CD14-positive monocyte (primary cell): ENCODE data around the gene SSX4B. TPM values are rescaled to one million over a fixed set of nuclear protein-coding genes. Genes with fewer than 3 reads are reported as not detected.
"Not testable (repeated sequence)": the region's sequence is repeated elsewhere in the genome, so short reads cannot be mapped to it uniquely, and the experiment has no call there.

Experiments used
- DNase-seq, 3 donors: peaks; one replicate each; pipeline ENCODE4 v3.0.0-alpha.2; 2011 to 2022
- H2AFZ ChIP-seq: 2 replicates; pipeline ENCODE4 v1.6.0; 2012; ENCODE audit warnings: mild to moderate bottlenecking, low read depth, low read length, inconsistent platforms; ENCODE audit not compliant: insufficient read depth, poor library complexity, severe bottlenecking
- H3K27ac ChIP-seq, 2 donors: 1 replicate in 1 of 2; 2 replicates in 1 of 2; pipeline ENCODE4 v1.5.1; 2012 to 2013; ENCODE audit warnings: low read length in 2 of 2, control low read depth in 1 of 2, inconsistent platforms in 1 of 2, low read depth in 1 of 2, mild to moderate bottlenecking in 1 of 2
- H3K27me3 ChIP-seq, 2 donors: one replicate each; pipeline versions ENCODE4 v1.6.0 to v1.6.1; 2011 to 2013; ENCODE audit warnings: low read length in 2 of 2; ENCODE audit not compliant: control insufficient read depth in 2 of 2, insufficient read depth in 2 of 2
- H3K36me3 ChIP-seq, 2 donors: replicated peaks in 1 of 2; 1 replicate in 1 of 2; 2 replicates in 1 of 2; pipeline versions ENCODE4 v1.5.1 to v1.6.1; 2012 to 2013; ENCODE audit warnings: low read length in 2 of 2, control low read depth in 1 of 2, inconsistent platforms in 1 of 2, mild to moderate bottlenecking in 1 of 2; ENCODE audit not compliant: insufficient read depth in 2 of 2, control insufficient read depth in 1 of 2
- H3K4me1 ChIP-seq, 2 donors: 1 replicate in 1 of 2; 2 replicates in 1 of 2; pipeline versions ENCODE4 v1.5.1 to v1.6.1; 2012 to 2013; ENCODE audit warnings: low read length in 2 of 2, control low read depth in 1 of 2, inconsistent platforms in 1 of 2, mild to moderate bottlenecking in 1 of 2, moderate library complexity in 1 of 2; ENCODE audit not compliant: insufficient read depth in 2 of 2, control insufficient read depth in 1 of 2
- H3K4me2 ChIP-seq: replicated peaks from 2 replicates; pipeline ENCODE3; 2012; ENCODE audit warnings: low read length, moderate library complexity, mild to moderate bottlenecking; ENCODE audit not compliant: poor library complexity, severe bottlenecking; ENCODE audit errors: extremely low read depth
- H3K4me3 ChIP-seq, 3 experiments: fragments of 200-600 bp in 1 of 3; sonication (generic) in 1 of 3; replicated peaks in 1 of 3; 1 replicate in 2 of 3; 2 replicates in 1 of 3; pipeline ENCODE4 v1.5.1; 2011 to 2013; ENCODE audit warnings: low read length in 3 of 3, mild to moderate bottlenecking in 3 of 3, control low read depth in 2 of 3, low read depth in 2 of 3, inconsistent platforms in 1 of 3, moderate library complexity in 1 of 3
- H3K79me2 ChIP-seq: 2 replicates; pipeline ENCODE4 v1.6.0; 2012; ENCODE audit warnings: mild to moderate bottlenecking, control low read depth, inconsistent platforms, low read length, moderate library complexity; ENCODE audit not compliant: insufficient read depth
- H3K9ac ChIP-seq: 2 replicates; pipeline ENCODE4 v1.6.0; 2017; ENCODE audit warnings: low read length, mild to moderate bottlenecking; ENCODE audit not compliant: insufficient read depth, poor library complexity, severe bottlenecking
- H3K9me3 ChIP-seq, 2 donors: replicated peaks in 1 of 2; 1 replicate in 1 of 2; 2 replicates in 1 of 2; pipeline versions ENCODE4 v1.5.1 to v1.6.1; 2012 to 2013; ENCODE audit warnings: low read length in 2 of 2, control low read depth in 1 of 2; ENCODE audit not compliant: control insufficient read depth in 1 of 2, insufficient read depth in 1 of 2
- H4K20me1 ChIP-seq: 2 replicates; pipeline ENCODE4 v1.6.0; 2012; ENCODE audit warnings: mild to moderate bottlenecking, low read length, control low read depth, moderate library complexity; ENCODE audit not compliant: insufficient read depth
- H3K27ac Mint-ChIP-seq, 7 donors: one replicate each; pipeline ENCODE4 v1.8.0; 2020; ENCODE audit warnings: mild to moderate bottlenecking in 7 of 7, mixed read lengths in 7 of 7, moderate library complexity in 6 of 7, inconsistent platforms in 2 of 7
- H3K27me3 Mint-ChIP-seq, 3 donors: one replicate each; pipeline ENCODE4 v1.8.0; 2021 to 2022; ENCODE audit warnings: low read depth in 3 of 3, mild to moderate bottlenecking in 3 of 3, mixed read lengths in 3 of 3, moderate library complexity in 3 of 3, inconsistent platforms in 1 of 3
- H3K36me3 Mint-ChIP-seq, 2 donors: one replicate each; pipeline ENCODE4 v1.8.0; 2020; ENCODE audit warnings: mixed read lengths in 2 of 2, inconsistent platforms in 1 of 2, mild to moderate bottlenecking in 1 of 2
- H3K4me1 Mint-ChIP-seq: one replicate; pipeline ENCODE4 v1.8.0; 2020; ENCODE audit warnings: mild to moderate bottlenecking, mixed read lengths
- H3K4me3 Mint-ChIP-seq, 2 donors: one replicate each; pipeline ENCODE4 v1.8.0; 2020; ENCODE audit warnings: mild to moderate bottlenecking in 2 of 2, mixed read lengths in 2 of 2, moderate library complexity in 1 of 2
- H3K9me3 Mint-ChIP-seq, 7 donors: one replicate each; pipeline ENCODE4 v1.8.0; 2020 to 2022; ENCODE audit warnings: mixed read lengths in 7 of 7, mild to moderate bottlenecking in 6 of 7, moderate library complexity in 6 of 7, inconsistent platforms in 2 of 7
- WGBS: methylation state at CpG from one replicate; pipeline ENCODE4 v1.1.5; 2013; ENCODE audit warnings: missing lambda C conversion rate; ENCODE audit not compliant: insufficient coverage; 5-methylcytosine and 5-hydroxymethylcytosine counted together
- intact Hi-C, 2 donors: fragments of 100-400 bp; cut with micrococcal nuclease; formaldehyde crosslinking; loops; one replicate each; pipeline versions ENCODE4 v1.15.0 to v1.15.1; 2023
- polyA minus RNA-seq: library from RNA; depleted of rRNA, polyadenylated mRNA; stranded (reverse); fragments of >200 nt; gene quantifications from 2 replicates; pipeline ENCODE4 v1.2.3, GENCODE V29; 2012
- polyA plus RNA-seq, 3 donors: library from polyadenylated mRNA; depleted of rRNA in 1 of 3; unstranded in 2 of 3; stranded (reverse) in 1 of 3; fragments of 300-500 nt in 2 of 3; fragments of >200 nt in 1 of 3; fragmentation: Illumina TruSeq in 2 of 3; gene quantifications; 1 replicate in 2 of 3; 2 replicates in 1 of 3; pipeline ENCODE4 v1.2.3, GENCODE V29; 2012 to 2021
- total RNA-seq, 12 experiments: library from RNA in 1 of 12; stranded (reverse) in 1 of 12; fragments of 120-200 nt in 1 of 12; gene quantifications; one replicate each; pipeline ENCODE4 v1.2.4 and lab custom pipeline; 2013 to 2026; ENCODE audit warnings: mixed read lengths in 6 of 12, inconsistent platforms in 1 of 12
- TF ChIP-seq, protein P1 (sequence below): fragments of 200-600 bp; IDR thresholded peaks from one replicate; pipeline ENCODE4 v1.8.0; 2022; ENCODE audit warnings: antibody characterized with exemption, mild to moderate bottlenecking

The SSX4B gene, protein sequence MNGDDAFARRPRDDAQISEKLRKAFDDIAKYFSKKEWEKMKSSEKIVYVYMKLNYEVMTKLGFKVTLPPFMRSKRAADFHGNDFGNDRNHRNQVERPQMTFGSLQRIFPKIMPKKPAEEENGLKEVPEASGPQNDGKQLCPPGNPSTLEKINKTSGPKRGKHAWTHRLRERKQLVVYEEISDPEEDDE
- total RNA-seq (2013), result not detected
- not detected for polyA plus RNA-seq
- not detected in 2 replicates for polyA minus RNA-seq
- 0 to 0.30 (median 0) reads per million in 11 experiments for total RNA-seq (lab: John Stamatoyannopoulos, UW)

DNA sequence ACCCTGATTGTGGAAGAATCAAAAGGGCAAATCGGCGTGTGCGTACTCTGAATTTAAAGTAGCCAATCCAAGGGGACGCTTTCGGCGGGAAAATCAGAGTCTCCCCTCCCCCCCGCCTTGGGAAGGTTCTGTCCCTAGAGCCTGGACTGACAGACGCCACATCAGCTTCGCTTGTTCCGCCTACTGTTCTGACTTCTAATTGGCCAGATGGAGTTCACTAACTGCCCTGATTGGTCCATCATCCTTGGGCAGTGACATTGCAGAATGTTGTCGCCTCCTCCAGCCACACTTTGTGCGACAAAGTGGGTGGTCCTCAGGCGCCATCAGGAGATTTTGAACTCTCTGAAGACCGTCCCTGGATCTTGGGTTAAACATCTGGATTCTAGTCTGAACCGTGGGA lies at the start of gene SSX4B:
SSX4B (minus strand) TSS at position 101 of the 400 bp plus-strand sequence. CDS start 588 bp downstream, outside the sequence.
- H3K36me3 Mint-ChIP-seq, H3K27me3 ChIP-seq, H3K36me3 ChIP-seq, H3K27me3 Mint-ChIP-seq, H3K9me3 ChIP-seq, H3K4me3 ChIP-seq, H3K9me3 Mint-ChIP-seq, H2AFZ ChIP-seq, H3K4me2 ChIP-seq, H3K4me1 Mint-ChIP-seq, H3K79me2 ChIP-seq, H3K9ac ChIP-seq, H3K27ac Mint-ChIP-seq, H3K4me3 Mint-ChIP-seq, DNase-seq, H4K20me1 ChIP-seq, H3K27ac ChIP-seq, H3K4me1 ChIP-seq, intact Hi-C loops: not testable (repeated sequence)
- no CpG with 5 or more reads among the region's 15 CpGs for WGBS

DNA sequence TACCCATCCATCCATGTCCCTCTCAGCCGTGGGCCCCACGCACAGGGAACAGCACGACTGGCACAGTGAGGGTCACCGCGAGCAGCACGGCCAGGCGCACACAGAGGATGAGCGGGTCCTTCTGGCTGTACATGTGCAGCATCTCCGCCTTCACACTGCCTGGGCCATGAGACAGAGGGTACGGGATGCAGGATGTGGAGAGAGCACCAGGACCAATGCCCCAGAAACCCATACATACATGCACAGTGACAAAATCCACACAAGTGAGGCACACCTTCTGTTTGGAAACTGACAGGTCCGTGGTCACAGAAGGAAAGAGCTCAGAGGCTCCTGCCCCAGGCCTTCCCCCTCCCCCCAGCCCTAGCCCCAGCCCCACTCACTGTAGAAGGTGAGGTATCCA lies 48.8 kb upstream of the SSX4B start:
- no peak overlapping the region for H3K4me2 ChIP-seq
- H3K27ac ChIP-seq, result no peak overlapping the region
- Mint-ChIP-seq H3K9me3 (no peaks in the 10 kb centered on the region), H3K27ac (no peak overlapping the region), H3K36me3 (peaks cover 4 to 8% of the 10 kb centered on the region in 2 donors), H3K27me3 (peaks cover 0 to 7% (median 1%) of the 10 kb centered on the region in 3 donors), H3K4me1 (no peaks in the 10 kb centered on the region), H3K4me3 (no peak overlapping the region)
- no peaks in the 10 kb centered on the region for H3K27me3 ChIP-seq
- TF ChIP-seq, protein P1, sequence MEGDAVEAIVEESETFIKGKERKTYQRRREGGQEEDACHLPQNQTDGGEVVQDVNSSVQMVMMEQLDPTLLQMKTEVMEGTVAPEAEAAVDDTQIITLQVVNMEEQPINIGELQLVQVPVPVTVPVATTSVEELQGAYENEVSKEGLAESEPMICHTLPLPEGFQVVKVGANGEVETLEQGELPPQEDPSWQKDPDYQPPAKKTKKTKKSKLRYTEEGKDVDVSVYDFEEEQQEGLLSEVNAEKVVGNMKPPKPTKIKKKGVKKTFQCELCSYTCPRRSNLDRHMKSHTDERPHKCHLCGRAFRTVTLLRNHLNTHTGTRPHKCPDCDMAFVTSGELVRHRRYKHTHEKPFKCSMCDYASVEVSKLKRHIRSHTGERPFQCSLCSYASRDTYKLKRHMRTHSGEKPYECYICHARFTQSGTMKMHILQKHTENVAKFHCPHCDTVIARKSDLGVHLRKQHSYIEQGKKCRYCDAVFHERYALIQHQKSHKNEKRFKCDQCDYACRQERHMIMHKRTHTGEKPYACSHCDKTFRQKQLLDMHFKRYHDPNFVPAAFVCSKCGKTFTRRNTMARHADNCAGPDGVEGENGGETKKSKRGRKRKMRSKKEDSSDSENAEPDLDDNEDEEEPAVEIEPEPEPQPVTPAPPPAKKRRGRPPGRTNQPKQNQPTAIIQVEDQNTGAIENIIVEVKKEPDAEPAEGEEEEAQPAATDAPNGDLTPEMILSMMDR, result no peak
- H3K79me2 ChIP-seq, result no peaks in the 10 kb centered on the region
- H3K4me3 ChIP-seq, result no peak overlapping the region
- no peak for DNase-seq
- no peaks in the 10 kb centered on the region for H3K36me3 ChIP-seq
- WGBS, result 93% methylated on average over 6 of the region's 11 CpGs
- no peak overlapping the region for H3K9ac ChIP-seq
- H3K4me1 ChIP-seq, result no peaks in the 10 kb centered on the region
- H3K9me3 ChIP-seq, result no peaks in the 10 kb centered on the region
- H2AFZ ChIP-seq, result no peak overlapping the region
- intact Hi-C loops, result no loop called here
- no peaks in the 10 kb centered on the region for H4K20me1 ChIP-seq
